HCT116 (cell line): ENCODE measurements around the gene CDKL1. TPM values are rescaled to one million over a fixed set of nuclear protein-coding genes. Genes with fewer than 3 reads are reported as not detected.

Source experiments
- ATAC-seq: fragments of 200-7000 bp; cut with Tn5 transposase; 2 replicates; pipeline ENCODE4 v1.9.1; 2020; ENCODE audit warnings: mild to moderate bottlenecking, moderate library complexity
- BruUV-seq: library from RNA; stranded (reverse); fragments of 400-500 nt; replicated peaks from 2 replicates; lab custom pipeline; 2021; lab: Mats Ljungman, UMichigan
- CTCF ChIA-PET: fragments of 300-600 bp; sonication (Branson Sonifier 250); formaldehyde crosslinking; loops from one replicate; lab custom pipeline; 2021; ENCODE audit warnings: antibody characterized with exemption; lab: Charles Lee
- POLR2A ChIA-PET: fragments of 300-600, 350-600 bp; sonication (Branson Sonifier 250); formaldehyde crosslinking; loops from one replicate; lab custom pipeline; 2021; ENCODE audit warnings: antibody characterized with exemption; lab: Charles Lee
- RAD21 ChIA-PET, 2 experiments: fragments of 300-600 bp; sonication (Branson Sonifier 250); formaldehyde crosslinking; loops; one replicate each; lab custom pipeline; 2023; ENCODE audit warnings: low total read pairs in 2 of 2; ENCODE audit not compliant: uncharacterized antibody in 2 of 2, unreplicated experiment in 2 of 2, low non-redundant PET in 1 of 2; lab: Charles Lee
- DNase-seq: peaks from one replicate; pipeline ENCODE4 v3.0.0-alpha.2; 2010; ENCODE audit warnings: low read depth, low spot score
- H2AFZ ChIP-seq: fragments of 200-600 bp; shearing (Covaris generic), sonication (generic); 2 replicates; pipeline ENCODE4 v1.6.1; 2017; ENCODE audit warnings: low read depth, mixed run types, mixed read lengths, antibody characterized with exemption, low read length; ENCODE audit not compliant: poor library complexity, severe bottlenecking
- H3K27ac ChIP-seq: 2 replicates; pipeline ENCODE4 v1.5.1; 2012; ENCODE audit warnings: low read depth, low read length
- H3K27me3 ChIP-seq: fragments of 200-600 bp; sonication (generic); 2 replicates; pipeline ENCODE4 v1.6.1; 2016; ENCODE audit warnings: mixed run types, low read length, mixed read lengths; ENCODE audit not compliant: insufficient read depth
- H3K36me3 ChIP-seq, 2 experiments: fragments of 200-500 bp in 1 of 2; fragments of 200-600 bp in 1 of 2; sonication (Bioruptor generic) in 1 of 2; sonication (generic) in 1 of 2; 2 replicates each; pipeline versions ENCODE4 v1.5.1 to v1.6.1; 2014 to 2016; ENCODE audit warnings: low read length in 2 of 2, inconsistent platforms in 1 of 2, mixed read lengths in 1 of 2, mixed run types in 1 of 2; ENCODE audit not compliant: insufficient read depth in 2 of 2, control insufficient read depth in 1 of 2
- H3K4me1 ChIP-seq, 2 experiments: fragments of 200-600 bp in 1 of 2; sonication (generic) in 1 of 2; 2 replicates each; pipeline versions ENCODE4 v1.5.1 to v1.6.1; 2012 to 2017; ENCODE audit warnings: low read length in 2 of 2, inconsistent platforms in 1 of 2, mild to moderate bottlenecking in 1 of 2, mixed read lengths in 1 of 2, mixed run types in 1 of 2, moderate library complexity in 1 of 2; ENCODE audit not compliant: insufficient read depth in 2 of 2, control insufficient read depth in 1 of 2
- H3K4me2 ChIP-seq: fragments of 200-600 bp; sonication (generic); 2 replicates; pipeline ENCODE4 v1.6.1; 2017; ENCODE audit warnings: mixed run types, low read length, mixed read lengths
- H3K4me3 ChIP-seq, 2 experiments: fragments of 200-600 bp in 1 of 2; sonication (generic) in 1 of 2; replicated peaks in 1 of 2; 2 replicates each; pipeline ENCODE4 v1.5.1; 2011 to 2016; ENCODE audit warnings: low read length in 2 of 2, control low read depth in 1 of 2, low read depth in 1 of 2, mild to moderate bottlenecking in 1 of 2, mixed read lengths in 1 of 2, mixed run types in 1 of 2
- H3K79me2 ChIP-seq: fragments of 200-600 bp; sonication (generic); 2 replicates; pipeline ENCODE4 v1.6.1; 2017; ENCODE audit warnings: mild to moderate bottlenecking, mixed run types, low read length, moderate library complexity, mixed read lengths; ENCODE audit not compliant: insufficient read depth
- H3K9ac ChIP-seq: fragments of 200-600 bp; sonication (generic); 2 replicates; pipeline ENCODE4 v1.6.1; 2016; ENCODE audit warnings: low read length, mixed read lengths
- H3K9me2 ChIP-seq: fragments of 200-600 bp; sonication (generic), shearing (Covaris generic); 2 replicates; pipeline ENCODE4 v1.6.1; 2017; ENCODE audit warnings: mixed run types, mild to moderate bottlenecking, moderate library complexity; ENCODE audit not compliant: insufficient read depth
- H3K9me3 ChIP-seq, 2 experiments: fragments of 200-500 bp in 1 of 2; fragments of 200-600 bp in 1 of 2; sonication (Bioruptor generic) in 1 of 2; sonication (generic) in 1 of 2; 2 replicates each; pipeline ENCODE4 v1.6.1; 2014 to 2017; ENCODE audit warnings: low read length in 2 of 2, mixed read lengths in 2 of 2, inconsistent platforms in 1 of 2, low read depth in 1 of 2, mild to moderate bottlenecking in 1 of 2, mixed run types in 1 of 2, moderate library complexity in 1 of 2; ENCODE audit not compliant: control insufficient read depth in 1 of 2, insufficient read depth in 1 of 2
- H4K20me1 ChIP-seq: fragments of 200-600 bp; sonication (generic), shearing (Covaris generic); 2 replicates; pipeline ENCODE4 v1.6.1; 2017; ENCODE audit warnings: mixed run types, mild to moderate bottlenecking, moderate library complexity; ENCODE audit not compliant: insufficient read depth
- ATF3 ChIP-seq: IDR thresholded peaks from 2 replicates; pipeline ENCODE4 v1.6.1; 2012
- CBX3 ChIP-seq: IDR thresholded peaks from 2 replicates; pipeline ENCODE4 v1.6.1; 2012; ENCODE audit warnings: low read depth
- CTCF ChIP-seq, 3 experiments: fragments of 200-600 bp in 1 of 3; sonication (generic) in 1 of 3; IDR thresholded peaks in 2 of 3; conservative IDR thresholded peaks in 1 of 3; 2 replicates each; pipeline ENCODE4 v1.5.1; 2012 to 2017; ENCODE audit warnings: low read depth in 2 of 3, low read length in 2 of 3, antibody characterized with exemption in 1 of 3, borderline replicate concordance in 1 of 3, control low read depth in 1 of 3, mild to moderate bottlenecking in 1 of 3, mixed read lengths in 1 of 3, mixed run types in 1 of 3, moderate library complexity in 1 of 3; ENCODE audit not compliant: insufficient read depth in 1 of 3
- EGR1 ChIP-seq: IDR thresholded peaks from 2 replicates; pipeline ENCODE4 v1.6.1; 2012; ENCODE audit warnings: low read depth
- ELF1 ChIP-seq: IDR thresholded peaks from 2 replicates; pipeline ENCODE4 v1.6.1; 2012; ENCODE audit warnings: low read depth, borderline replicate concordance
- FOSL1 ChIP-seq: IDR thresholded peaks from 2 replicates; pipeline ENCODE4 v1.6.1; 2012; ENCODE audit warnings: low read depth
- JUND ChIP-seq: IDR thresholded peaks from 2 replicates; pipeline ENCODE4 v1.6.1; 2012
- MAX ChIP-seq: IDR thresholded peaks from 2 replicates; pipeline ENCODE4 v1.6.1; 2012
- RAD21 ChIP-seq: IDR thresholded peaks from 2 replicates; pipeline ENCODE4 v1.6.1; 2012; ENCODE audit warnings: low read depth, mild to moderate bottlenecking
- SP1 ChIP-seq: IDR thresholded peaks from 2 replicates; pipeline ENCODE4 v1.6.1; 2012; ENCODE audit warnings: low read depth
- SRF ChIP-seq: IDR thresholded peaks from 2 replicates; pipeline ENCODE4 v1.6.1; 2012; ENCODE audit warnings: low read depth
- ZFX ChIP-seq: fragments of 450-650 bp; IDR thresholded peaks from 2 replicates; pipeline ENCODE4 v1.6.1; 2017
- ZNF274 ChIP-seq: fragments of 200-500 bp; sonication (Bioruptor generic); IDR thresholded peaks from 2 replicates; pipeline ENCODE4 v1.6.1; 2014; ENCODE audit warnings: mild to moderate bottlenecking, low read depth, low read length, inconsistent platforms
- intact Hi-C: fragments of 100-400 bp; cut with micrococcal nuclease; formaldehyde crosslinking; loops from 2 replicates; pipeline ENCODE4 v1.10.0; 2022
- total RNA-seq: library from RNA; stranded (reverse); gene quantifications from one replicate; pipeline ENCODE4 v1.2.1, GENCODE V29; 2021; ENCODE audit not compliant: unreplicated experiment

Gene CDKL1
- total RNA-seq, 1 experiment from 2014 or later = 7.1 TPM

GRCh38 chr14:50344876-50345563 lies 51.7 kb downstream of the CDKL1 start:
- no peak overlapping the region for H3K4me2 ChIP-seq
- no TSS peak for BruUV-seq
- H3K9me2 ChIP-seq = no peaks in the 10 kb centered on the region
- no peak for TF ChIP-seq JUND
- TF ChIP-seq ELF1 = no peak
- TF ChIP-seq ZFX = no peak
- TF ChIP-seq EGR1 = no peak
- no peak for TF ChIP-seq CBX3
- no peak for TF ChIP-seq ZNF274
- TF ChIP-seq FOSL1 = no peak
- TF ChIP-seq CTCF (IDR thresholded peaks at IDR 0.05 in 2 of 3, conservative IDR thresholded peaks at IDR 0.05 in 1 of 3; ENCODE audit: borderline replicate concordance in 1 of 3, insufficient read depth in 1 of 3, low read depth in 2 of 3, low read length in 2 of 3) = no peak
- no peak for TF ChIP-seq RAD21
- no peak for TF ChIP-seq SP1
- no peak for TF ChIP-seq MAX
- TF ChIP-seq ATF3 = no peak
- no peak for TF ChIP-seq SRF
- ChIA-PET CTCF (interaction anchor here (1.0 kb wide), 1 partner anchor 15 kb away, joined by 3 read pairs; no protein-coding TSS in a partner anchor), RAD21 (no interaction called here), POLR2A (no interaction called here)
- H3K9me3 ChIP-seq = no peaks in the 10 kb centered on the region
- no peaks in the 10 kb centered on the region for H3K27me3 ChIP-seq
- no peak overlapping the region for H3K9ac ChIP-seq
- no peaks in the 10 kb centered on the region for H4K20me1 ChIP-seq
- intact Hi-C loops = no loop called here
- no peak overlapping the region for H3K4me3 ChIP-seq
- peaks cover 0 to 10% of the 10 kb centered on the region in 2 experiments; a peak in 2 of 4 replicates for H3K4me1 ChIP-seq
- no peak for DNase-seq
- ATAC-seq = no peak
- no peak overlapping the region for H2AFZ ChIP-seq
- no peaks in the 10 kb centered on the region for H3K79me2 ChIP-seq
- H3K27ac ChIP-seq = no peak overlapping the region
- no peaks in the 10 kb centered on the region for H3K36me3 ChIP-seq
